Neural progenitor cell (in vitro differentiated cells): ENCODE measurements around the gene MRPL23. TPM values are rescaled to one million over a fixed set of nuclear protein-coding genes. Genes with fewer than 3 reads are reported as not detected.

Experiments used
- DNase-seq: peaks from one replicate; pipeline ENCODE4 v3.0.0-alpha.2; 2016; ENCODE audit warnings: low spot score
- H2AFZ ChIP-seq: fragments of 200-600 bp; sonication (generic); replicated peaks from 2 replicates; pipeline ENCODE4 v1.6.1; 2016; ENCODE audit warnings: antibody characterized with exemption
- H3F3A ChIP-seq: fragments of 200-600 bp; sonication (generic); 2 replicates; pipeline ENCODE4 v1.6.1; 2016; ENCODE audit warnings: antibody characterized with exemption, low read depth
- H3K27ac ChIP-seq: fragments of 200-600 bp; sonication (generic); 2 replicates; pipeline ENCODE4 v1.5.1; 2016; ENCODE audit warnings: mild to moderate bottlenecking
- H3K27me3 ChIP-seq: fragments of 200-600 bp; sonication (generic); 2 replicates; pipeline ENCODE4 v1.6.1; 2016; ENCODE audit warnings: mild to moderate bottlenecking, moderate library complexity
- H3K36me3 ChIP-seq: fragments of 200-600 bp; sonication (generic); 2 replicates; pipeline ENCODE4 v1.5.1; 2016
- H3K4me1 ChIP-seq: fragments of 200-600 bp; sonication (generic); 2 replicates; pipeline ENCODE4 v1.6.1; 2016; ENCODE audit warnings: mixed run types
- H3K4me2 ChIP-seq: fragments of 200-600 bp; sonication (generic); 2 replicates; pipeline ENCODE4 v1.6.1; 2016
- H3K4me3 ChIP-seq: fragments of 200-600 bp; sonication (generic); 2 replicates; pipeline ENCODE4 v1.5.1; 2016
- H3K79me2 ChIP-seq: fragments of 200-600 bp; sonication (generic); 2 replicates; pipeline ENCODE4 v1.6.1; 2016; ENCODE audit warnings: low read depth
- H3K9ac ChIP-seq: fragments of 200-600 bp; sonication (generic); 2 replicates; pipeline ENCODE4 v1.6.1; 2016
- H3K9me3 ChIP-seq: fragments of 200-600 bp; sonication (generic); 2 replicates; pipeline ENCODE4 v1.5.1; 2016; ENCODE audit warnings: low read depth
- H4K20me1 ChIP-seq: fragments of 200-600 bp; sonication (generic); 2 replicates; pipeline ENCODE4 v1.6.1; 2016; ENCODE audit warnings: low read depth
- H3K27ac Mint-ChIP-seq: 3 replicates; pipeline ENCODE4 v1.8.0; 2021; ENCODE audit warnings: mixed read lengths
- H3K27me3 Mint-ChIP-seq: 2 replicates; pipeline ENCODE4 v1.8.0; 2022; ENCODE audit warnings: low read depth, mild to moderate bottlenecking, inconsistent platforms, moderate library complexity, mixed read lengths; ENCODE audit not compliant: insufficient read depth
- H3K36me3 Mint-ChIP-seq: 3 replicates; pipeline ENCODE4 v1.8.0; 2021; ENCODE audit warnings: mixed read lengths
- H3K4me1 Mint-ChIP-seq: 3 replicates; pipeline ENCODE4 v1.8.0; 2021; ENCODE audit warnings: mixed read lengths
- H3K4me3 Mint-ChIP-seq: 3 replicates; pipeline ENCODE4 v1.8.0; 2021; ENCODE audit warnings: mild to moderate bottlenecking, moderate library complexity, mixed read lengths
- H3K9me3 Mint-ChIP-seq: 3 replicates; pipeline ENCODE4 v1.8.0; 2020; ENCODE audit warnings: mixed read lengths
- EZH2 ChIP-seq: fragments of 200-600 bp; sonication (generic); IDR thresholded peaks from 2 replicates; pipeline ENCODE4 v1.6.1; 2017; ENCODE audit warnings: antibody characterized with exemption, mild to moderate bottlenecking, moderate library complexity
- EZH2phosphoT487 ChIP-seq: fragments of 200-600 bp; sonication (generic); IDR thresholded peaks from 2 replicates; pipeline ENCODE4 v1.6.1; 2017; ENCODE audit warnings: antibody characterized with exemption
- total RNA-seq: library from RNA; depleted of rRNA; stranded (reverse); fragments of >200 nt; gene quantifications from 2 replicates; pipeline ENCODE4 v1.2.3, GENCODE V29; 2015; ENCODE audit warnings: low replicate concordance
- TF ChIP-seq, protein P1 (sequence below): fragments of 200-600 bp; sonication (generic); IDR thresholded peaks from 2 replicates; pipeline ENCODE4 v1.5.1; 2017; ENCODE audit warnings: antibody characterized with exemption, mild to moderate bottlenecking

The MRPL23 gene
- total RNA-seq, 1 donor from 2014 or later = 43.2 TPM

GRCh38 chr11:1966531-1966930, 19.4 kb downstream of the MRPL23 start:
- no peaks in the 10 kb centered on the region for H3K9me3 Mint-ChIP-seq
- H4K20me1 ChIP-seq = no peaks in the 10 kb centered on the region
- no peaks in the 10 kb centered on the region for H3K79me2 ChIP-seq
- no peak overlapping the region for H3K4me3 ChIP-seq
- no peak overlapping the region for H3K27ac ChIP-seq
- H3K4me3 Mint-ChIP-seq = no peak overlapping the region
- no peaks in the 10 kb centered on the region for H3K27me3 Mint-ChIP-seq
- H3K4me1 Mint-ChIP-seq = no peaks in the 10 kb centered on the region
- H3K4me1 ChIP-seq = no peaks in the 10 kb centered on the region
- H3K4me2 ChIP-seq = no peak overlapping the region
- no peaks in the 10 kb centered on the region for H3K36me3 Mint-ChIP-seq
- H3K36me3 ChIP-seq = no peaks in the 10 kb centered on the region
- no peaks in the 10 kb centered on the region for H3F3A ChIP-seq
- H2AFZ ChIP-seq = no peak overlapping the region
- H3K27ac Mint-ChIP-seq = no peak overlapping the region
- no peak overlapping the region for H3K9ac ChIP-seq
- no peak for TF ChIP-seq EZH2
- TF ChIP-seq EZH2phosphoT487 = no peak
- TF ChIP-seq, protein P1, sequence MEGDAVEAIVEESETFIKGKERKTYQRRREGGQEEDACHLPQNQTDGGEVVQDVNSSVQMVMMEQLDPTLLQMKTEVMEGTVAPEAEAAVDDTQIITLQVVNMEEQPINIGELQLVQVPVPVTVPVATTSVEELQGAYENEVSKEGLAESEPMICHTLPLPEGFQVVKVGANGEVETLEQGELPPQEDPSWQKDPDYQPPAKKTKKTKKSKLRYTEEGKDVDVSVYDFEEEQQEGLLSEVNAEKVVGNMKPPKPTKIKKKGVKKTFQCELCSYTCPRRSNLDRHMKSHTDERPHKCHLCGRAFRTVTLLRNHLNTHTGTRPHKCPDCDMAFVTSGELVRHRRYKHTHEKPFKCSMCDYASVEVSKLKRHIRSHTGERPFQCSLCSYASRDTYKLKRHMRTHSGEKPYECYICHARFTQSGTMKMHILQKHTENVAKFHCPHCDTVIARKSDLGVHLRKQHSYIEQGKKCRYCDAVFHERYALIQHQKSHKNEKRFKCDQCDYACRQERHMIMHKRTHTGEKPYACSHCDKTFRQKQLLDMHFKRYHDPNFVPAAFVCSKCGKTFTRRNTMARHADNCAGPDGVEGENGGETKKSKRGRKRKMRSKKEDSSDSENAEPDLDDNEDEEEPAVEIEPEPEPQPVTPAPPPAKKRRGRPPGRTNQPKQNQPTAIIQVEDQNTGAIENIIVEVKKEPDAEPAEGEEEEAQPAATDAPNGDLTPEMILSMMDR = no peak
- no peak for DNase-seq
- H3K27me3 ChIP-seq = no peaks in the 10 kb centered on the region
- H3K9me3 ChIP-seq = no peaks in the 10 kb centered on the region

GRCh38 chr11:1967641-1968225, 20.6 kb downstream of the MRPL23 start:
- no peak overlapping the region for H3K9ac ChIP-seq
- H3K36me3 ChIP-seq = no peaks in the 10 kb centered on the region
- no peaks in the 10 kb centered on the region for H3K27me3 Mint-ChIP-seq
- no peaks in the 10 kb centered on the region for H3F3A ChIP-seq
- no peak overlapping the region for H3K27ac ChIP-seq
- no peaks in the 10 kb centered on the region for H3K36me3 Mint-ChIP-seq
- no peaks in the 10 kb centered on the region for H3K79me2 ChIP-seq
- TF ChIP-seq, protein P1 = no peak
- TF ChIP-seq EZH2 = no peak
- no peak for TF ChIP-seq EZH2phosphoT487
- no peak overlapping the region for H2AFZ ChIP-seq
- H3K9me3 Mint-ChIP-seq = no peaks in the 10 kb centered on the region
- H3K27me3 ChIP-seq = no peaks in the 10 kb centered on the region
- no peaks in the 10 kb centered on the region for H4K20me1 ChIP-seq
- no peak overlapping the region for H3K4me3 Mint-ChIP-seq
- H3K4me3 ChIP-seq = no peak overlapping the region
- no peaks in the 10 kb centered on the region for H3K9me3 ChIP-seq
- H3K27ac Mint-ChIP-seq = no peak overlapping the region
- no peaks in the 10 kb centered on the region for H3K4me1 Mint-ChIP-seq
- H3K4me1 ChIP-seq = no peaks in the 10 kb centered on the region
- no peak for DNase-seq
- H3K4me2 ChIP-seq = no peak overlapping the region

DNA sequence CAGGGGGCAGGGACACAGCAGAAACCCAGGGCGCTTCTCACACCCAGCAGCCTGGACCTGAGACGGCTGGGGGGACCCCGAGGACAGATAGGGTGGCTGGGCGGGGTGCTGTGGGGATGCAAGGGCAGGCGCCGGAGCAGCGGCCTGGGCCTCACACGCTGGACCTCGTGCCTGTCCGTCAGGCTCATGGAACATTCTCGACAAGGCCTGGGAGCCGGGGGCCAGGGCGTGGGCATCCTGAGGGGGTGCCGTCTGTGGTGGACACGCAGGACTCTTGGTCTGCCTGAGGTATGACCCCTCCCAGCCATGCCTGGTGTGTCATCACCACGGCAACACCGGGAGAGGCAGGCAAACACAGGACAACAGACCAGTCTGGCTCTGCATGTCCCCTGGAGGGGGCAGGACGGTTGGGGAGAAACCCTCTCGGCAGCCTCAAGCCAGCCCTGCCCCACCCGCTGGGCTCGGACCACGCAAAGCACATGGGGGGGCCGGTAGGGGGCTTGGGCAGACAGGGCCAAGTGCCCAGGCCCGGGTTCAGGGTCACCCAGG, 21.4 kb downstream of the MRPL23 start:
- TF ChIP-seq EZH2 (no peak), EZH2phosphoT487 (no peak)
- TF ChIP-seq, protein P1 = no peak
- DNase-seq = no peak
- no peaks in the 10 kb centered on the region for H3K9me3 Mint-ChIP-seq
- Histone ChIP-seq H3K27ac (no peak overlapping the region), H3K9ac (no peak overlapping the region), H4K20me1 (no peaks in the 10 kb centered on the region), H2AFZ (no peak overlapping the region), H3F3A (no peaks in the 10 kb centered on the region), H3K4me2 (no peak overlapping the region), H3K27me3 (no peaks in the 10 kb centered on the region), H3K36me3 (no peaks in the 10 kb centered on the region), H3K79me2 (no peaks in the 10 kb centered on the region), H3K9me3 (no peaks in the 10 kb centered on the region), H3K4me1 (no peaks in the 10 kb centered on the region), H3K4me3 (no peak overlapping the region)
- H3K4me1 Mint-ChIP-seq = no peaks in the 10 kb centered on the region
- no peak overlapping the region for H3K4me3 Mint-ChIP-seq
- H3K36me3 Mint-ChIP-seq = no peaks in the 10 kb centered on the region
- no peaks in the 10 kb centered on the region for H3K27me3 Mint-ChIP-seq
- H3K27ac Mint-ChIP-seq = no peak overlapping the region
